OCI-LY3 (cell line): ENCODE results near the gene HS6ST2.

Experiments
- H2AFZ ChIP-seq: fragments of 200-600, 300-600 bp; shearing (Covaris generic); 2 replicates; pipeline ENCODE4 v1.6.0; 2014; ENCODE audit warnings: antibody characterized with exemption, low read depth, low read length
- H3K27ac ChIP-seq: fragments of 200-600, 300-600 bp; sonication (generic); 2 replicates; pipeline ENCODE4 v1.5.1; 2014; ENCODE audit warnings: mild to moderate bottlenecking, low read length, moderate library complexity, mixed read lengths
- H3K27me3 ChIP-seq: fragments of 200-600, 300-600 bp; sonication (generic); 2 replicates; pipeline ENCODE4 v1.6.1; 2014; ENCODE audit warnings: low read depth, low read length, mixed read lengths
- H3K36me3 ChIP-seq: fragments of 200-600, 300-600 bp; sonication (generic); replicated peaks from 2 replicates; pipeline ENCODE3; 2014; ENCODE audit warnings: low read depth, low read length, mixed read lengths
- H3K4me1 ChIP-seq: fragments of 300-600, 200-600 bp; sonication (generic); 2 replicates; pipeline ENCODE4 v1.6.1; 2014; ENCODE audit warnings: low read length, mixed read lengths
- H3K4me2 ChIP-seq: fragments of 200-600, 300-600 bp; sonication (generic); 2 replicates; pipeline ENCODE4 v1.6.1; 2014; ENCODE audit warnings: low read length, mixed read lengths
- H3K4me3 ChIP-seq: fragments of 300-600, 200-600 bp; sonication (generic); 2 replicates; pipeline ENCODE4 v1.5.1; 2014; ENCODE audit warnings: antibody characterized with exemption, mild to moderate bottlenecking, low read length, moderate library complexity
- H3K79me2 ChIP-seq: fragments of 300-600, 200-600 bp; shearing (Covaris generic); 2 replicates; pipeline ENCODE4 v1.6.1; 2014; ENCODE audit warnings: mild to moderate bottlenecking, low read length, mixed read lengths
- H3K9ac ChIP-seq: fragments of 300-600, 200-600 bp; shearing (Covaris generic); 2 replicates; pipeline ENCODE4 v1.6.0; 2014; ENCODE audit warnings: mild to moderate bottlenecking, low read length, moderate library complexity
- H3K9me3 ChIP-seq: fragments of 200-600, 300-600 bp; shearing (Covaris generic); 2 replicates; pipeline ENCODE4 v1.6.1; 2014; ENCODE audit warnings: low read length, mixed read lengths; ENCODE audit not compliant: insufficient read depth
- H4K20me1 ChIP-seq: fragments of 200-600, 300-600 bp; sonication (generic); 2 replicates; pipeline ENCODE4 v1.6.1; 2016; ENCODE audit warnings: low read length, mixed read lengths; ENCODE audit not compliant: insufficient read depth
- CTCF ChIP-seq: fragments of 200-600, 300-600 bp; sonication (generic); IDR thresholded peaks from 2 replicates; pipeline ENCODE4 v1.5.1; 2014; ENCODE audit warnings: antibody characterized with exemption, low read length, low read depth
- EZH2phosphoT487 ChIP-seq: fragments of 200-600 bp; shearing (Covaris generic); IDR thresholded peaks from 2 replicates; pipeline ENCODE4 v1.6.1; 2018; ENCODE audit warnings: antibody characterized with exemption, mixed run types, low read depth

Gene HS6ST2

GRCh38 chrX:132940727-132941327 is 17.6 kb downstream of the HS6ST2 start:
- no peak overlapping the region for H3K4me3 ChIP-seq
- no peaks in the 10 kb centered on the region for H3K79me2 ChIP-seq

GRCh38 chrX:132933170-132933569 is 25.3 kb downstream of the HS6ST2 start:
- H3K36me3 ChIP-seq = no peaks in the 10 kb centered on the region
- H3K4me2 ChIP-seq = no peak overlapping the region

More at GRCh38 chrX:132940727-132941327, 17.6 kb downstream of the HS6ST2 start:
- Histone ChIP-seq H3K9me3 (no peaks in the 10 kb centered on the region), H3K4me1 (no peaks in the 10 kb centered on the region), H3K27ac (no peak overlapping the region), H3K9ac (no peak overlapping the region), H3K4me2 (no peak overlapping the region), H3K36me3 (no peaks in the 10 kb centered on the region), H3K27me3 (no peaks in the 10 kb centered on the region), H4K20me1 (no peaks in the 10 kb centered on the region), H2AFZ (no peak overlapping the region; the same call in 1 of the 2 replicates)
- TF ChIP-seq EZH2phosphoT487 = no peak
- TF ChIP-seq CTCF = no peak

DNA sequence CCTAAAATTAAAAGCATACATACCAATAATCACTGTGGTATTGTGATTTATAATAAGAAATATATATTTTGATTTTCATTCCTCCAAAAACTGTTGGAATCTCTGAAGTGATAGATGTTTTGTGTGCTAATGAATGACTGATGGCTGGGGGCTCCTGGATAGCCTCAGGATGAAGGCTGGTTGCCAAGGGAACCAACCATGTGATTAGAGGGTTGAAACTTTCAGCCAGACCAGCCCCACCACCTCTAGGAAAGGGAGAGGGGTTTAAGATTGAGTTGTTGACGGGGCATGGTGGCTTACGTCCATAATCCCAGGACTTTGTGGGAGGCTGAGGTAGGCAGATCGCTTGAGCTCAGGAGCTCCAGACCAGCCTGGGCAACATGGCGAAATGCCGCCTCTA is 34.0 kb downstream of the HS6ST2 start:
- Histone ChIP-seq H3K4me2 (no peak overlapping the region), H2AFZ (no peak overlapping the region), H3K79me2 (no peaks in the 10 kb centered on the region), H3K27me3 (no peaks in the 10 kb centered on the region), H3K9me3 (no peaks in the 10 kb centered on the region), H3K4me3 (no peak overlapping the region), H3K27ac (no peak overlapping the region), H3K36me3 (no peaks in the 10 kb centered on the region), H3K4me1 (no peaks in the 10 kb centered on the region), H3K9ac (no peak overlapping the region), H4K20me1 (no peaks in the 10 kb centered on the region)
- TF ChIP-seq EZH2phosphoT487 (no peak), CTCF (no peak)

More at GRCh38 chrX:132933170-132933569, 25.3 kb downstream of the HS6ST2 start:
- H3K9me3 ChIP-seq = no peaks in the 10 kb centered on the region
- no peak overlapping the region for H3K27ac ChIP-seq
- H3K27me3 ChIP-seq = no peaks in the 10 kb centered on the region
- no peak overlapping the region for H3K9ac ChIP-seq
- H3K4me3 ChIP-seq = no peak overlapping the region
- H4K20me1 ChIP-seq = no peaks in the 10 kb centered on the region
- no peak overlapping the region for H2AFZ ChIP-seq
- H3K79me2 ChIP-seq = no peaks in the 10 kb centered on the region
- no peak for TF ChIP-seq EZH2phosphoT487
- no peaks in the 10 kb centered on the region for H3K4me1 ChIP-seq

GRCh38 chrX:132918523-132918922 is 39.9 kb downstream of the HS6ST2 start:
- Histone ChIP-seq H3K36me3 (no peaks in the 10 kb centered on the region), H2AFZ (no peak overlapping the region), H3K9ac (no peak overlapping the region), H3K27ac (no peak overlapping the region), H4K20me1 (no peaks in the 10 kb centered on the region), H3K9me3 (no peaks in the 10 kb centered on the region), H3K4me1 (no peaks in the 10 kb centered on the region), H3K4me3 (no peak overlapping the region), H3K4me2 (no peak overlapping the region), H3K79me2 (no peaks in the 10 kb centered on the region), H3K27me3 (no peaks in the 10 kb centered on the region)
- TF ChIP-seq CTCF (no peak), EZH2phosphoT487 (no peak)
